Activated T-cell treated with anti-CD3 and anti-CD28 coated beads for 24 hours (primary cell): Measurements from ENCODE around the gene NR6A1.
"Not testable (repeated sequence)": the region's sequence is repeated elsewhere in the genome, so short reads cannot be mapped to it uniquely, and the experiment has no call there.

Experiments
- DNase-seq: peaks from one replicate; pipeline ENCODE4 v3.0.0-alpha.2; 2020; ENCODE audit warnings: low read depth

Gene NR6A1

DNA sequence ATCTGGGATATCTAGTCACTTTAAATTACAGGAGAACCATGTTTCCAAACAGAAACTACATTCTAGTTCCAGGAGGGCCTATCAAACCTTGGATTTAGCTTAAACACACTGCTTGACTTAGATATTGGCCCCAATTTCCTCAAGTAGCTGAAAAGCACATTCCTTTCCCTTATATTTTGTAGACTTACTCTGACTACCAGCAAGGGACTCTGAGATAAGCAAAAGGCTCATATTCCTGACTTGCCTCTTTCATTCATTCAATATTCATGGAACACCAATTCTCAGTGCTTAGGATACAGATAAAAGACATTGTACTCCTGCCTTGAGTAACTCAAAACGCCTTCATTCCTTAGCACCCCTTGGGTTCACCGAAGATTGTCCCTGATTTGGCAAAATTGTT is 11.8 kb downstream of the NR6A1 start:
- no peak for DNase-seq

DNA sequence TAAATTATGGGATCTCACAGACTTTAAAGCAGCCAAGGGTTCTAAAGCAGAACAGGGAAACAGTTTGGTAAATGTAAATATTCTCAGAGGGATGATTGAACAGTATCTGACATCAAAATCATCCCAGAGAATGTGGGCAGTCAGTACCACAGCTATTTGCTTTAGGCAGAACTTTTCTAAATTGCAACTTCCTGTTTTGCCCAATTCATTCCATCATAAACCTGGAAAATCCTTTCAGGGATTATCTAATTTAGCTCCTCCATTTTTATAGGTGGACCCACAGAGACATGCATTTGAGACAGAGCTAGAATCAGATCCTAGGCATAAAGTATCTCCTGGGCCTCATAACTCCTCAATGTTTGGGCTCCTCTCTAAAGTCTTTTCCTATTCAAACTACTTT is 12.4 kb downstream of the NR6A1 start:
- DNase-seq, result no peak

DNA sequence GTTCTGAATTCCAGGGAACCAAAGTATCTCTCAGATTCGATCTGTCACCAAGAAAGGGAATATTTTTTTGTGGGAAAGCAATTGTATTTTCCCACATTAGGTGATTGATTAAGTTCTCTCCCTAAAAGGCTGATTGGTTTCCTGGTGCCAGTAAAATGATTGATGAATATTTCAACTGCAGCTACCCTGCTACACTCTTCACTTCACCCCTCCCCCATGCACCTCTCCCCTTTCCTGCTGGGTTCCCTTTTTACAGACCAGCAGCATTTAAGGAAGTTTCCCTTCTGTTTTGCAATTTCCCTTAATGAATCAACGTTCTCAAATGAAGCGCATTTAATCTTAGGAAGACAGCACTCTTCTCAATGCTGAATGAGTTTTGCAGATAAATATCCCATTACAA is 13.1 kb downstream of the NR6A1 start:
- no peak for DNase-seq

DNA sequence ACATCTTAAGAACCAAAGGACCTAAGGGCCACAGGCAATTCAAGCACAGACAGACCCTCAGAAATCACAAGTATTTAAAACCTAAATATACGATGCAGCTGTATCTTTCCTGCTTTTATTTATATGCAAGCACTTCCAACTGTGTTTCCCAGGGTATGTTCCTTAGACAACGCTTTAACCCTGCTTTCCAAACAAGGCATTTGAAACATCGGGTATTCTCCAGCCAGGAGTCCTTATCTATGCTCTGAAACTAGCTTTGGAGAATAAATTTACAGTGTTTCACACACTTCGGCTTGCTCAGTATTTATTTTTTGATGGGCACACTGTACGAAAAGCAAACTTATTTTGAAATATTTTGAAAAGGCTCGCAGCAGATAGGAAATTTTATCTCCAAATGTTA is 13.5 kb downstream of the NR6A1 start:
- DNase-seq, result no peak

DNA sequence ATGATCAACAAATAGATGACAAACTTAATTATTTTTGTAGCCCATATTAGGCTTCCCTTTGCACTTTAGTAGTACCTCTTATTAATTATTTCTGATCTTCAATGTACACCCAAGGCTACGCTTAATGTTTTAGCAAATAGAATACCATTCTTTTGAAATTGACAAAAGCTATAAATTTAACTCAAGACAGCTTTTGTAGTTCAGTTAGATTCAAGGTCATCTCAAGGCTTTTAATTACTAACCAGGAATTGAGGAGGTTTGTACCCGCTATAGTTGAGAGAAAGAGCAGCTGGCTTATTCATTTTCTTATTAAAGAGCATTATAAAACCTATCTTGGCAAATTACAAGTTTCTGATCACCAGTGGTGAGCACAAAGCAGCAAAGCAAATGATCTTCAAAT is 15.1 kb downstream of the NR6A1 start:
- no peak for DNase-seq

DNA sequence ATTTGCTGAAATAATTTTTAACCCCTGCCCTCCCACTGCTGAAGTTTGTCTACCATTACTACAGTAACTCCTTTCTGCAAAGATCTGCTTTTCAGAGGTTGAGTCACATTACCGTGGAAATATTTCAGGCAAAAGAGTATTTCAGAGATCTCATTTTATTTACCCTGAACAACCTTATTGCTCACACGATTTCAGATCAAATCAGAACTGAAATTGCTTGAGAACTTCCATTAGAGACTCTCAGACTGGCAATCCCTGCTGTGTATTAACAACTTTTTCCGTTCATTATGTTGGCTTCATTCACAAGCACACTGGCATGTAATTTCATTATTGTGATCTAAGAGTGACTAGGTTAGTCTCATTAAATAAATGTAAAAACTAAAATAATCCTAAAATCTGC is 16.1 kb downstream of the NR6A1 start:
- no peak for DNase-seq

DNA sequence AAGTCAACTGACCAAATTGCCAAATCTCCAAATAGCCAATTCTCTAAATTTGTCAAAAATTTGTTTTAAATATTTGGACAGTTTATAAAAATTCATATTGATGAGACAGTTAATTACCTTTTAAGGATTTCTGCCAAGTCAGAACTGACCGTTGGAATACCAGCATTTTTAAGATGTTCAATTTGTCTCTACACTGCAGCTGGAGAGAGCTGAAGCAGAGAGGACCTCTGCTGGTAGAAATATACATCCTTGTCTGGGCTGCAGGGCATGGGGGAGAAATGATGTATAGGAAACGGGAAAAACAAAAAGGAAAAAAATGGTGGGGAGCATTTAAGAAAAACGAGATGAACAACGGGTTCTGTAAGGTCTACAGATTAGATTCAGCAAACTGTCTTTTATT is 16.8 kb downstream of the NR6A1 start:
- no peak for DNase-seq

DNA sequence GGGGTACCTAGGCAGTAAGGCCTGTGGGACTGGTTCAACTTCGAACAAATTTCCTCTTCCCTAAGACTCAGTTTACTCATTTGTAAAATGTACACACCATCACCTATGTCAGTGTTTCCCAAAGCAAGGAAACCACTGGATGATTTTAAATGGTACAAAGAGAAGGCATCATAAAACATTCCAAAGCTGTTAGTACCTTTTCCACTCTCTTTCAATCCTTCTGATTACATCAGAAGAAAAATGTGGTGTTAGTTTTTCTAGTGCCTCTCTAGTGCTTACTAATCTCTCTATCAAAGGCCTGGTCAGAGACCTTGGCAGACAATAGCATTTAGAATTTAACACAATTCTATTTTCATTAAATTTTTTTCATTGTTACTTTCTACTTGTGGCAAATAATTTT is 18.1 kb downstream of the NR6A1 start:
- no peak for DNase-seq

DNA sequence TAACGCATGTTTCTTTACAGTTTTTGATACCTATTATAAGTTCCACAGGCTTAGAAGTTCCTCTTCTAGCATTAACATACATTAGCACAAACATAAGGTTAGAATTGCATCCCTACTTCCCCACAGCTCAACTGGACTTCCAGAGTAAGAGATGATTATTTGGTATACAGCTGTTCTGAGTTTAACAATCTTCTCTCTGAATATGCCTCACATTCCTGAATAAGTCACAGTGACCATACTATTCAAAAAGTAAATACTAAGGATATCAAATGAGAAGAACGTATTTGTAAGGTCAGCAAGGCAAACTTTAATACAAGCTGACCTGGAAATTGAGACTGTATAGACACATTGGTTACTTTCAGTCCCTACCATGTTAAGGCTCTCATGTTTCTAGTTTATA is 21.3 kb downstream of the NR6A1 start:
- no peak for DNase-seq

DNA sequence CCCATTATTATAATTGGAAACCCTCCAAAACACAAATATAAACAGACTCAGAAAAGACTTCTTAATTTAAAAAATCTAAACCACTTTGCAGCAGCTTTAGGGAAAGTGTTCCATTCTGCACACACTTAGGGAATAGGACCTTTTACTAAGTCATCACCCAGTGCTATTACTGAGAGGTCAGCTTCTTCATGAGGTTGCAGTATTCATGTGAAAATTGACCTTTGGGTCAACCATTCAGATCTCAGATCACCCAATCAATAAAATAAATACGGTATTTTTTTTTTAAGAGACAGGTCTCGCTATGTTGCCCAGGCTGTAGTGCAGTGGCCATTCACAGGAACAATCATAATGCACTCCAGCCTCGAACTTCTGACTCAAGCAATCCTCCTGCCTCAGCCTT is 21.8 kb downstream of the NR6A1 start:
- DNase-seq, result no peak

DNA sequence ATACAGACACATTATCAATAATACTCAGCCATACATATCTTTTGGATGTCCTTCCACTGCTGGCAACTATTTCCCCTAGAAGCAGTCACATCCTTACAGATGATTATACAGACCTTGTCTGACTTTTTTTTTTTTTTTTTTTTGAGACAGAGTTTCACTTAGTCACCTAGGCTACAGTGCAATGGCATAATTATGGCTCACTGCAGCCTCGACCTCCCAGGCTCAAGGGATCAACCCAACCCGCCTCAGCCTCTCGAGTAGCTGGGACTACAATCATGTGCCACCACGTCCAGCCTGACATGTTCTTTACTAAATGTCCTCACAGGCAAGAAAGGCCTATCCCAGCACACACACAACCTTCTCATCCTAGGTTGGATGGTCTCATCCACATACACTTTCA is 24.0 kb downstream of the NR6A1 start:
- no peak for DNase-seq

DNA sequence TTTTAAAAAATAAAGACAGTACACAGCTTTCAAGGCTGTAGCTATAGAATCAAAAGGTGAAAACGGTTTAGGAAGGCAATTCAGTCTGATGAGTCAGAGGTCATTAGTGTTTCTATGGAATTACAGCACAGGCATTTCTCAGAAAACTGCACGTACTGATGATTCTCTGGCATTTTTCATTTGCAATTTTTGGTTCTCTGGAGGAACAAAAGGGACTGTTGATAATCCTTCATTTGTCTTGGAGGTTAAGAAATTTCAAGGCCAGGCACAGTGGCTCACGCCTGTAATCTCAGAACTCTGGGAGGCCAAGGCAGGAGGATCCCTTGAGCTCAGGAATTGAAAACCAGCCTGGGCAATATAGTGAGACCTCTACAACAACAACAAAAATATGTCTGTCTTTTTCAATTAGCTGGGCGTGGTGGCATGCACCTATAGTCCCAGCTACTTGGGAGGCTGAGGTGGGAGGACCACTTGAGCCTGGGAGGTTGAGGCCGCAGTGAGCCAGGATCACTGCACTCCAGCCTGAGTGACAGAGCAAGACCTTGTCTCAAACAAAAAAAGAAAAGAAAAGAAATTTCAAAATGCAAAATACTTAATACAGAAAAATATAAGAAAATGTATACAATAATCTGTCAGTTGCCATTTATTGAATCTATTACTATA is 27.3 kb downstream of the NR6A1 start:
- no peak for DNase-seq

DNA sequence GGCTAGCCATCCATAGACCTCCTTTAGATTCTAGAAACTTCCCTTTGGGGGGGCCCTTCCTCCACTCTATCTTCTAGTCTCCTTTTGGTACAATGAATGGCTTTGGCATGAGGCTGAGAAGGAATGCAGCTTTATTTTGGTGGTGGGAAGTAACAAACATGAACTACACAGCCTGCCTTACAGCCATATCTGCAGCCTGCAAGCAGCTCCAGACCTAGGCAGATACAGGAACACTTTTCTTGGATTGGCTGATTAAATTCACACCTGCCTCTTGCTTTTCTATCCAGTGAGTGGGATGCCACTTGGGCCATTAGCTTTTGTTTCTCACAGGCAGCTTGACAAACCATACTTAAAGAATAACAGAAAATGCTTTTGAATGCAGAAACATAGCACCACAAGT is 28.2 kb downstream of the NR6A1 start:
- no peak for DNase-seq

DNA sequence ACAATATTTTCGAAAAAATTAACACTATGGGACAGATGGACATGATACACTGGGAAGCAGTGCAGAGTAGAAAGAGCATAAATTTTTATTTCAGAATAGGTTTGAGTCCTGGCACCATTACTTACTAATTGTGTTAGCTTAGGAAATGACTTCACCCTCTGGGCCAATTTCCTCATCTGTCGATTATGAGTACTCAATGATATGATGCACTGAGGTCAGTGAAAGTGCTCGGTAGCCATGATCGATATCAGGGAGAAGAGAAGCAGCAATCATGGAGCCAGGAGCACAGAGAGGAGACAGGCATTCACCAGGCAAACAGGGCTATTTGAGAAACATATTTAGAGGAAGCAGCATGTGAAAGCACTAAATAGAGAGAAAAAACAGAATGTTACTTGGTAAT is 29.4 kb downstream of the NR6A1 start:
- DNase-seq, result no peak

DNA sequence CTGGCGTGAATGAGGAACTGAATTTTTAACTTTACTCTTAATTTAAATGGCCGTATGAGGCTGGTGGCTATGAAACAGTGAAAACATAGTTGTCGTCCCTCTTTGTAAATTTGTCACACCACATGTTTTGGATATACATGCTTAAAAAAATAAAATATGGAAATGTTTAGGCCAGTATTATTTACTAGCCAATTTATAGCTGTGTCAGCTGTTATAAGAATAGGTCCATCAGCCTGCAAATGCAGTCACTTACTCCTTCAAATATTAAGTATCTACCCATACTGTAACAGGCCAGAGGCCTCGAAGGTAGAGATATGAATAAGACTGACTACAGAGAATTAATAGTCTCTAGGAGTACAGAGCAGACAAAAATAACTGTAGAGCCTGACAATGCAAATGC is 30.0 kb downstream of the NR6A1 start:
- no peak for DNase-seq

DNA sequence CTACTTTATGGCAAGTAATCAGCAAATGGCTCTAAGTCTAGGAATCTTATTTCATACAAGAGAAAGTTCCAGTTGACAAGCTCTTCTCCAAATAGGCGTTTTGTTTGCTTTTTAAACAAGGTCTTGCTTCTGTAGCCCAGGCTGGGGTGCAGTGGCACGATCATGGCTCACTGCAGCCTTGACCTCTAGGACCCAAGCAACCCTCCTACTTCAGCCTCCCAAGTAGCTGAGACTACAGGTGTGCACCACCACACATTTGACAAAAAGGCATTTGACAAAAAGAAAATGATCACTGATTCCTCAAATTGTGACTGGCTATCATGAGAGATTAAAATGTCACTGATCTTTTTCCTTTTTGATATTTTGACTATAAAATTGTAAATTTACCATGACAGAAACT is 31.8 kb downstream of the NR6A1 start:
- DNase-seq, result no peak

DNA sequence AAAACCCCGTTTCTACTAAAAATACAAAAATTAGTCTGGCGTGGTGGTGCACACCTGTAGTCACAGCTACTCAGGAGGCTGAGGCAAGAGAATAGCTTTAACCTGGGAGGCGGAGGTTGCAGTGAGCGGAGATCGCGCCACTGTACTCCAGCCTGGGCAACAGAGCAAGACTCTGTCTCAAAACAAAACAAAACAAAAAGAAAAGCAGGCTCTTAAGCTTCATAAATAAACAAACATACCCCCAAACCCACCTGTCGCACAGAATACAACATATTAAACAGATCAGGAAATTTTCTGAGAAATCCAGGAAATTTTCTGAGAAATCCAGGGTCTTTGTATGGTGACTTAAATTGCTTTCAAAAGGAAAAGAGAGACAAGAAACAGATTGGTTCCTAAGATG is 33.0 kb downstream of the NR6A1 start:
- not testable (repeated sequence) for DNase-seq

DNA sequence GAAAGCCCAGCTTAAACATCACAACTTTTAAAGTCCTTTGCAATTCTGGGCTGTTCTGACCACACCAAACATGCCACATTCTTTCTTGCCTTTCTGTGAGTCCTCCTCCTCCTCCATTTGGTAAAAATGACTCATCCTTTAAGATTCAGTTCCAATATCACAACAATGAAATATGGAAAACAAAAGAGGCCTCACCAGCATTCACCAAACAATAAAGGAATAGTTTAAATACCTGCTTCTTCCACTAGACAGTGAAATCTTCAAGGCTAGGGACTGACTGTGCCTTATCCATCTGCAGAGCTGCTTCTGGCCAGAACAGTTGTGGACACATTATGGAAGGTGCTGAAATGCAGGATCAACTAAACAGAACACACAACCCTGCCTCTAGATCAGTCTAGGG is 36.0 kb downstream of the NR6A1 start:
- DNase-seq, result no peak

DNA sequence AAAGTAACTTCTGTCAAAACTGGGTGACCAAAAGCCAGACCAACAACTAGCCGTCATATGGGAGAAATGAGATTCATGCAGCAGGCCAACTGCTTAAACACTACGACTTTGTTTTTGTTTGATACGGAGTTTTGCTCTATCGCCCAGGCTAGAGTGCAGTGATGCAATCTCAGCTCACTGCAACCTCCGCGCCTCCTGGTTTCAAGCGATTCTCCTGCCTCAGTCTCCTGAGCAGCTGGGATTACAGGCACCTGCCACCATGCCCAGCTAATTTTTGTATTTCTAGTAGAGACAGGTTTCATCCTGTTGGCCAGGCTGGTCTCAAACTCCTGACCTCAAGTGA is 36.4 kb downstream of the NR6A1 start:
- DNase-seq, result not testable (repeated sequence)

DNA sequence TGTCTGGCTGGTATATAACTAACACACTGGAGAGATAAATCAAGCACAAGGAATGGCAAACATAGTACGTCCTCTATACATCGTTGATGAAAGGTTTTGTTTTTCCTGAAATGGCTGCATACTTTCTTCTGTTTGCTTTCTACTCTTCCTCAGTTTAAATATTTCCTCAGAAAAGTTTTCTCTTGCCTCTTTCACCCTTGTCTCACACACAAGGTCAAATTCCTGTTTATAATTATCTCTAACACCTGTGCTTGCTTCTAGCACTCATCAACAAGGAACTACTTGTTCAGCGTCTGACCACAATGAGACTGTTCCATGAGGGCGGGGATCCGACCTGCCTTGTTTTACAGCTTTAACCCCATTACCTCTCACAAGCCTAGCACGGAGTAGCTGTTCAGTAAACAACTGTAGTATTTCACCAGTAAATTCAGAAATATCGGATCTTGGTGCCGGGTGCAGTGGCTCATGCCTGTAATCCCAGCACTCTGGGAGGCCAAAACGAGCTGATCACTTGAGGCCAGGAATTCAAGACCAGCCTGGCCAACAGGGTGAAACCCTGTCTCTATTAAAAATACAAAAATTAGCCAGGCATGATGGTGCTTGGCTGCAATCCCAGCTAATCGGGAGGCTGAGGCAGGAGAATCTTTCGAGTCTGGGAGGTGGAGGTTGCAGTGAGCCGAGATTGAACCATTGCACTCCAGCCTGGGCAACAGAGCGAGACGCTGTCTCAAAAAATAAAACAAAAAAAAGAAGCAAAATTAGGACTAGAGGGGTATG is 37.0 kb downstream of the NR6A1 start:
- DNase-seq, result no peak

DNA sequence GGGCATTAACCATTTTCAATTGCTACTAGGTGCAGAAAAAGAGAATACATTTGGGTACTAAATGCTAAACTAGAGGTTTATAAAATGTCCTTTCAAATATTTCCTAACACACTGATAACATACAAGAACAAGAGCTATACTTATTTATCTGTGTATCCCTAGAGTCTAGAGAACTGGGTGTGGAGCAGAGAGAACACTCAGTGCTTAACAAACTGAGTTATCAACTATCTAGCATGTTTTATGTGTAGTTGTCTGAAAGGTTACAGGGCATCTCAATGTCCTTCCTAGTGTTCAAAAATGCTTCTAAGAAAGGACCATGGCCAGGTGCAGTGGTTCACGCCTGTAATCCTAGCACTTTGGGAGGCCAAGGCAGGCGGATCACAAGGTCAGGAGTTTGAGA is 40.3 kb downstream of the NR6A1 start:
- no peak for DNase-seq

DNA sequence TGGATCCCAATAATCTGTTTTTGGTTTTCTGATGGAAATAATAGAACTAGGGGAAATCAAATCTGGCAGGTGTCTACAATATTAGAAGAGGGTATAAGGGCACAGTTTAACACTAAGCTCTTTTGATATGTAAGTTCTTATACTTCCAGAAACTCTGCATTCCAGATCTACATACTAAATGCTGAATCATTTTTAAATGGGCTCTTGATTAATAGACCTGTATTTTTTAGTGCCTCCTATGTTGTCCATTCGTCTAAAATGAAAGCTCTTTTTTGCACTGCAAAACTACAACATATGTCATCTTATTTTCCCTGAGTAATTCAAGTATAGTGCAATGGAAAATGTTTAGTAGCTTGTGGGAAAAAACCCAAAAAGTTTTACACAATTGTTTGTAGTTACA is 44.2 kb downstream of the NR6A1 start:
- no peak for DNase-seq

DNA sequence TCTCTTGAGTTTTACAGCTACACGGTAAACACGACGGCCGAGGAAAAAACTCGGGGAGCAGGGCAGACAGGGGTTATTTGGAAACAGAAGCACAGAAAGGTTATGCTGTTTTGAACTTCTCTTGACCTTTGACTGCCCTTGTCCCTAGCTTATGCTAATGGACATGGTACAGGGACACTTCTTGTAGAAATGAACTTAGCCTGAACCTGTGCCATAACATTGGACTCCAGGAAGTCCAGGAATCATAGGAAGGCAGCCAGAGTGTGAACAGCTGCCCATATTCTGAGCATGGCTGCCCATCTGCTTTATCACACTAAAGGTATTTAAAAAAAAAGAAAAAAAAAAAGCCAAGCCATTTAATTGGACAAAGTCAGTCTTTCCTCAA is 46.1 kb downstream of the NR6A1 start:
- DNase-seq, result no peak

DNA sequence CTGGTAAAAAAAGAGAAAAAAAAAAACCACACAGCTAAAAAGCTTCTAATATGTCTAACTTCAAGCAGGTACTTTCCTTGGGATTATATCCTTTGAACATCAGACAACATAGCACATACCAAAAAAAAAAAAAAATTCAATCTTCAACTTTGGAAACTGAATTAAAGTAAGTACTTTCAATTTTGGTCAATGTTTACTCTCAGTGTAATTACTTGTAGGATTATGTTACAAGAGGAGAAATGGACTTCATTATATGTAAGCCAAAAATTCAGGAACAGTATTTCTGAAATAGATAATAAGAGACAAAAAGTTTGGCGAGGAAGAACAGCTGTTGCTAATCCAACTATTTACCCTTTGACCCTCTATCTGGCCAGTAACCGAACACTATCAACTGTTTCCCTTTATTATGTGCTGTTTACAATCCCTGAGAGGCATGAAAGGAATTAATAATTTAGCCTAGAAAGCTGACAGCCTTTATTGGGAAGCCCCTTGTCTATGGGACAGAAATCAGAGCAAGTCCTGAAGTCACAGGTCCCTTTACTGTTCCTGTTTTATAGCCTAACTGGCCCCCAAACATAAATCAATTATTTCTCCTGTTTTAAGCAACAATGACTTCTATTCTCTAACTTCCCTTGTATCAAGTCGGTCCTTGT is 46.6 kb downstream of the NR6A1 start:
- DNase-seq, result no peak
